Measurements from ENCODE around the gene CUL4B.
A peak's percentile ranks its signal among the peaks of the same experiment; 100 is the strongest.
"Not testable (repeated sequence)": the region's sequence is repeated elsewhere in the genome, so short reads cannot be mapped to it uniquely, and the experiment has no call there.

CUL4B gene

GRCh38 chrX:120536061-120536460 is 24.7 kb downstream of the CUL4B start:
- no peak for DNase-seq (ENCODE audit: low read depth, low spot score)
- no peak overlapping the region for H3K4me3 ChIP-seq (ENCODE audit: low read length)

GRCh38 chrX:120534413-120535205 is 26.2 kb downstream of the CUL4B start:
- DNase-seq (ENCODE audit: low read depth, low spot score) = no peak
- no peak overlapping the region for H3K4me3 ChIP-seq (ENCODE audit: low read length)

GRCh38 chrX:120522820-120523219 is 37.9 kb downstream of the CUL4B start:
- no peak for DNase-seq (ENCODE audit: low read depth, low spot score)
- no peak overlapping the region for H3K4me3 ChIP-seq (ENCODE audit: low read length)

GRCh38 chrX:120517936-120518335 is 42.8 kb downstream of the CUL4B start:
- H3K4me3 ChIP-seq (ENCODE audit: low read length) = no peak overlapping the region
- no peak for DNase-seq (ENCODE audit: low read depth, low spot score)

- H3K4me3 ChIP-seq (ENCODE audit: low read length) = no peak overlapping the region
- no peak for DNase-seq (ENCODE audit: low read depth, low spot score)
These were observed 46.5 kb downstream of the CUL4B start for GRCh38 chrX:120514236-120514635.

GRCh38 chrX:120512627-120513026 is 48.1 kb downstream of the CUL4B start:
- no peak for DNase-seq (ENCODE audit: low read depth, low spot score)
- H3K4me3 ChIP-seq (ENCODE audit: low read length) = no peak overlapping the region

- H3K4me3 ChIP-seq (ENCODE audit: low read length) = no peak overlapping the region
- DNase-seq (ENCODE audit: low read depth, low spot score) = no peak
These were observed 48.5 kb downstream of the CUL4B start for GRCh38 chrX:120512222-120512621.

- DNase-seq (ENCODE audit: low read depth, low spot score) = no peak
- H3K4me3 ChIP-seq (ENCODE audit: low read length) = no peak overlapping the region
These were observed 56.2 kb downstream of the CUL4B start for GRCh38 chrX:120504569-120504968.

GRCh38 chrX:120499301-120500072 is 61.3 kb downstream of the CUL4B start:
- H3K4me3 ChIP-seq (ENCODE audit: low read length) = no peak overlapping the region
- no peak for DNase-seq (ENCODE audit: low read depth, low spot score)

- H3K4me3 ChIP-seq (ENCODE audit: low read length); DNase-seq (ENCODE audit: low read depth, low spot score): not testable (repeated sequence)
These were observed 70.6 kb downstream of the CUL4B start for GRCh38 chrX:120490119-120490518.

- no peak for DNase-seq (ENCODE audit: low read depth, low spot score)
- no peak overlapping the region for H3K4me3 ChIP-seq (ENCODE audit: low read length)
These were observed 74.0 kb downstream of the CUL4B start for GRCh38 chrX:120486786-120487185.

- peak overlapping the region; percentile 51 for H3K4me3 ChIP-seq (ENCODE audit: low read length)
These were observed 74.9 kb downstream of the CUL4B start for GRCh38 chrX:120485638-120486520.

GRCh38 chrX:120485315-120485637 is 75.5 kb downstream of the CUL4B start:
- H3K4me3 ChIP-seq (ENCODE audit: low read length) = peak overlapping the region; percentile 51

More at GRCh38 chrX:120485638-120486520, 74.9 kb downstream of the CUL4B start:
- DNase-seq (ENCODE audit: low read depth, low spot score) = peak; percentile 86

GRCh38 chrX:120477453-120477852 is 83.3 kb downstream of the CUL4B start:
- DNase-seq (ENCODE audit: low read depth, low spot score) = no peak
- no peak overlapping the region for H3K4me3 ChIP-seq (ENCODE audit: low read length)

More at GRCh38 chrX:120485315-120485637, 75.5 kb downstream of the CUL4B start:
- no peak for DNase-seq (ENCODE audit: low read depth, low spot score)

- DNase-seq (ENCODE audit: low read depth, low spot score) = no peak
- H3K4me3 ChIP-seq (ENCODE audit: low read length) = no peak overlapping the region
These were observed 84.0 kb downstream of the CUL4B start for GRCh38 chrX:120476714-120477113.

- H3K4me3 ChIP-seq (ENCODE audit: low read length); DNase-seq (ENCODE audit: low read depth, low spot score): not testable (repeated sequence)
These were observed 85.3 kb downstream of the CUL4B start for GRCh38 chrX:120475447-120475846.
